Peyer's patch (tissue), 4 donors: ENCODE results near the gene RFX1.

ENCODE experiments used
- CTCF ChIP-seq, 6 experiments: fragments of 450-650 bp in 4 of 6; fragments of 200-600 bp in 2 of 6; sonication (generic) in 1 of 6; IDR thresholded peaks; one replicate each; pipeline ENCODE4 v1.5.1; 2017 to 2019; ENCODE audit warnings: antibody characterized with exemption in 6 of 6, mild to moderate bottlenecking in 3 of 6, moderate library complexity in 1 of 6
- POLR2A ChIP-seq, 2 donors: fragments of 450-650 bp; IDR thresholded peaks; one replicate each; pipeline ENCODE4 v1.5.1; 2017; ENCODE audit warnings: antibody characterized with exemption in 2 of 2, mild to moderate bottlenecking in 2 of 2, moderate library complexity in 2 of 2

- TF ChIP-seq CTCF (IDR thresholded peaks at IDR 0.05) (no peak), POLR2A (IDR thresholded peaks at IDR 0.05) (no peak)
Observed at GRCh38 chr19:14019100-14019499, 13.0 kb upstream of the RFX1 start.
